ENCODE results near the gene SPDYE17.
"Not testable (repeated sequence)": the region's sequence is repeated elsewhere in the genome, so short reads cannot be mapped to it uniquely, and the experiment has no call there.

SPDYE17 gene

GRCh38 chr7:76998764-76999450, 33.3 kb downstream of the SPDYE17 start:
- not testable (repeated sequence) for DNase-seq (ENCODE audit: low spot score)

- DNase-seq (ENCODE audit: low spot score), result no peak
Measured at GRCh38 chr7:76998285-76998589, 33.9 kb downstream of the SPDYE17 start.

- no peak for DNase-seq (ENCODE audit: low spot score)
Measured at GRCh38 chr7:76997381-76998284, 34.5 kb downstream of the SPDYE17 start.

- DNase-seq (ENCODE audit: low spot score), result not testable (repeated sequence)
Measured at GRCh38 chr7:76996932-76997331, 35.2 kb downstream of the SPDYE17 start.

- DNase-seq (ENCODE audit: low spot score), result not testable (repeated sequence)
Measured at GRCh38 chr7:76994286-76994685, 37.9 kb downstream of the SPDYE17 start.

GRCh38 chr7:76993831-76994230, 38.3 kb downstream of the SPDYE17 start:
- DNase-seq (ENCODE audit: low spot score), result not testable (repeated sequence)

- not testable (repeated sequence) for DNase-seq (ENCODE audit: low spot score)
Measured at GRCh38 chr7:76992871-76993270, 39.3 kb downstream of the SPDYE17 start.

GRCh38 chr7:76992204-76992603, 40.0 kb downstream of the SPDYE17 start:
- DNase-seq (ENCODE audit: low spot score), result not testable (repeated sequence)

GRCh38 chr7:76990202-76990601, 42.0 kb downstream of the SPDYE17 start:
- not testable (repeated sequence) for DNase-seq (ENCODE audit: low spot score)

GRCh38 chr7:76985924-76986717, 46.0 kb downstream of the SPDYE17 start:
- not testable (repeated sequence) for DNase-seq (ENCODE audit: low spot score)

- not testable (repeated sequence) for DNase-seq (ENCODE audit: low spot score)
Measured at GRCh38 chr7:76984784-76985136, 47.4 kb downstream of the SPDYE17 start.

GRCh38 chr7:76983937-76984783, 48.0 kb downstream of the SPDYE17 start:
- DNase-seq (ENCODE audit: low spot score), result not testable (repeated sequence)

- not testable (repeated sequence) for DNase-seq (ENCODE audit: low spot score)
Measured at GRCh38 chr7:76983333-76983732, 48.8 kb downstream of the SPDYE17 start.

GRCh38 chr7:76982501-76982900, 49.7 kb downstream of the SPDYE17 start:
- DNase-seq (ENCODE audit: low spot score), result not testable (repeated sequence)

GRCh38 chr7:76981187-76981970, 50.8 kb downstream of the SPDYE17 start:
- not testable (repeated sequence) for DNase-seq (ENCODE audit: low spot score)

GRCh38 chr7:76980576-76980975, 51.6 kb downstream of the SPDYE17 start:
- not testable (repeated sequence) for DNase-seq (ENCODE audit: low spot score)

GRCh38 chr7:76977761-76978367, 54.3 kb downstream of the SPDYE17 start:
- not testable (repeated sequence) for DNase-seq (ENCODE audit: low spot score)

GRCh38 chr7:76974793-76975579, 57.2 kb downstream of the SPDYE17 start:
- DNase-seq (ENCODE audit: low spot score), result not testable (repeated sequence)

GRCh38 chr7:76974336-76974735, 57.8 kb downstream of the SPDYE17 start:
- DNase-seq (ENCODE audit: low spot score), result not testable (repeated sequence)

Measured in CD4-positive, alpha-beta T cell treated with Interleukin-2 at 100 ng/mL for 4 hours (primary cell).